H1 (cell line): Measurements from ENCODE around the gene DPF1.
A peak's percentile ranks its signal among the peaks of the same experiment; 100 is the strongest.

Source experiments
- CHD2 ChIP-seq: IDR thresholded peaks from 2 replicates; pipeline ENCODE4 v1.6.1; 2012; ENCODE audit warnings: low read length, improper control_type of control experiment
- CHD7 ChIP-seq: fragments of 300-600 bp; sonication (generic); IDR thresholded peaks from 2 replicates; pipeline ENCODE4 v1.7.1; 2012; ENCODE audit warnings: low read length, moderate library complexity, mild to moderate bottlenecking, inconsistent platforms; ENCODE audit not compliant: insufficient replicate concordance
- CREB1 ChIP-seq: IDR thresholded peaks from 2 replicates; pipeline ENCODE4 v1.6.1; 2012; ENCODE audit warnings: inconsistent platforms
- EP300 ChIP-seq, 2 experiments: IDR thresholded peaks; 1 replicate in 1 of 2; 2 replicates in 1 of 2; pipeline ENCODE4 v1.6.1; 2011 to 2012; ENCODE audit warnings: low read depth in 2 of 2, low read length in 2 of 2, mild to moderate bottlenecking in 2 of 2, borderline replicate concordance in 1 of 2, inconsistent platforms in 1 of 2, moderate library complexity in 1 of 2
- EZH2 ChIP-seq: fragments of 200-600 bp; sonication (generic); IDR thresholded peaks from 2 replicates; pipeline ENCODE4 v1.7.1; 2012; ENCODE audit warnings: low read depth, mild to moderate bottlenecking, moderate library complexity, low read length, inconsistent platforms; ENCODE audit not compliant: severe bottlenecking
- GABPA ChIP-seq: IDR thresholded peaks from 2 replicates; pipeline ENCODE4 v1.6.1; 2011; ENCODE audit warnings: mild to moderate bottlenecking, low read length, moderate library complexity, borderline replicate concordance; ENCODE audit not compliant: insufficient read depth
- KDM1A ChIP-seq: fragments of 200-600, 300-600 bp; sonication (generic); IDR thresholded peaks from 2 replicates; pipeline ENCODE4 v1.7.1; 2016; ENCODE audit warnings: mild to moderate bottlenecking, low read length, borderline replicate concordance
- NANOG ChIP-seq: IDR thresholded peaks from 2 replicates; pipeline ENCODE4 v1.6.1; 2011; ENCODE audit warnings: low read length, low read depth, mild to moderate bottlenecking, inconsistent platforms; ENCODE audit not compliant: insufficient read depth, poor library complexity, severe bottlenecking
- TAF1 ChIP-seq: IDR thresholded peaks from 2 replicates; pipeline ENCODE4 v1.6.1; 2011; ENCODE audit warnings: mild to moderate bottlenecking, low read depth, low read length
- TBP ChIP-seq: IDR thresholded peaks from 2 replicates; pipeline ENCODE4 v1.6.1; 2011; ENCODE audit warnings: low read depth, low read length, improper control_type of control experiment
- TF ChIP-seq, protein P1 (sequence below), 3 experiments: IDR thresholded peaks; 1 replicate in 2 of 3; 2 replicates in 1 of 3; pipeline versions ENCODE4 v1.5.1 to v1.6.1; 2011; ENCODE audit warnings: low read length in 3 of 3, mild to moderate bottlenecking in 3 of 3, inconsistent platforms in 2 of 3, low read depth in 1 of 3, moderate library complexity in 1 of 3; ENCODE audit not compliant: insufficient read depth in 1 of 3; ENCODE audit errors: control extremely low read depth in 1 of 3
- TF ChIP-seq, protein P2 (sequence below): IDR thresholded peaks from 2 replicates; pipeline ENCODE4 v1.6.1; 2012; ENCODE audit warnings: low read length, inconsistent platforms

DNA sequence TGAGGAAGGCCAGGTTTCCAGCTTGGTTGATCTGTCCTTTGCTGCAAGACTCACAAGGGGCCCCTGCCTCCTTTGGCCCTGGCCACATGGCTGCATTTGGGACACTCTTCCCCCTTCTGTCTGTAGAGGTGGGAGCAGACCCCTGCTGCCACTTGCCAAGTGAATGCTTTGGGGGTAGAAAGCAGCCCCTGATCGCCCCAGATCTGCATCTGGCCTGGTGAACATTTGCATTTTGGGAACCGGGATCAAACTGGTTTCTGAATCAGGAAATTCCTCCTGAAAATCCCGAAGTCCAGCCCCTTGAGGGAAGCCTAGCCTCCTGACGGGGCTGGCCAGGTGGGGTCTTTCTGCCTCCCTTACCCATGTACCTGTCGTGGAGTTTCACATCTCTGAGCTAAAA is 14.9 kb downstream of the DPF1 start:
- TF ChIP-seq, protein P1, sequence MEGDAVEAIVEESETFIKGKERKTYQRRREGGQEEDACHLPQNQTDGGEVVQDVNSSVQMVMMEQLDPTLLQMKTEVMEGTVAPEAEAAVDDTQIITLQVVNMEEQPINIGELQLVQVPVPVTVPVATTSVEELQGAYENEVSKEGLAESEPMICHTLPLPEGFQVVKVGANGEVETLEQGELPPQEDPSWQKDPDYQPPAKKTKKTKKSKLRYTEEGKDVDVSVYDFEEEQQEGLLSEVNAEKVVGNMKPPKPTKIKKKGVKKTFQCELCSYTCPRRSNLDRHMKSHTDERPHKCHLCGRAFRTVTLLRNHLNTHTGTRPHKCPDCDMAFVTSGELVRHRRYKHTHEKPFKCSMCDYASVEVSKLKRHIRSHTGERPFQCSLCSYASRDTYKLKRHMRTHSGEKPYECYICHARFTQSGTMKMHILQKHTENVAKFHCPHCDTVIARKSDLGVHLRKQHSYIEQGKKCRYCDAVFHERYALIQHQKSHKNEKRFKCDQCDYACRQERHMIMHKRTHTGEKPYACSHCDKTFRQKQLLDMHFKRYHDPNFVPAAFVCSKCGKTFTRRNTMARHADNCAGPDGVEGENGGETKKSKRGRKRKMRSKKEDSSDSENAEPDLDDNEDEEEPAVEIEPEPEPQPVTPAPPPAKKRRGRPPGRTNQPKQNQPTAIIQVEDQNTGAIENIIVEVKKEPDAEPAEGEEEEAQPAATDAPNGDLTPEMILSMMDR (IDR thresholded peaks at IDR 0.05; ENCODE audit: control extremely low read depth in 1 of 3, insufficient read depth in 1 of 3, low read depth in 1 of 3, low read length in 3 of 3): no peak
- TF ChIP-seq, protein P2, sequence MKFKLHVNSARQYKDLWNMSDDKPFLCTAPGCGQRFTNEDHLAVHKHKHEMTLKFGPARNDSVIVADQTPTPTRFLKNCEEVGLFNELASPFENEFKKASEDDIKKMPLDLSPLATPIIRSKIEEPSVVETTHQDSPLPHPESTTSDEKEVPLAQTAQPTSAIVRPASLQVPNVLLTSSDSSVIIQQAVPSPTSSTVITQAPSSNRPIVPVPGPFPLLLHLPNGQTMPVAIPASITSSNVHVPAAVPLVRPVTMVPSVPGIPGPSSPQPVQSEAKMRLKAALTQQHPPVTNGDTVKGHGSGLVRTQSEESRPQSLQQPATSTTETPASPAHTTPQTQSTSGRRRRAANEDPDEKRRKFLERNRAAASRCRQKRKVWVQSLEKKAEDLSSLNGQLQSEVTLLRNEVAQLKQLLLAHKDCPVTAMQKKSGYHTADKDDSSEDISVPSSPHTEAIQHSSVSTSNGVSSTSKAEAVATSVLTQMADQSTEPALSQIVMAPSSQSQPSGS: no peak
- TF ChIP-seq EZH2: no peak
- no peak for TF ChIP-seq CHD2
- TF ChIP-seq KDM1A: no peak
- TF ChIP-seq CHD7: no peak
- TF ChIP-seq GABPA: no peak
- 0 out of 2 replicates have a peak, but pooled peaks have one; percentile 43 for TF ChIP-seq TAF1
- TF ChIP-seq CREB1: no peak
- no peak for TF ChIP-seq TBP
- TF ChIP-seq NANOG: no peak
- no peak for TF ChIP-seq EP300 (IDR thresholded peaks at IDR 0.05; ENCODE audit: borderline replicate concordance in 1 of 2, low read depth in 2 of 2, low read length in 2 of 2)
